Tibial artery (tissue), 4 donors: ENCODE results near the gene CRYGB.
A peak's percentile ranks its signal among the peaks of the same experiment; 100 is the strongest.

Experiments
- DNase-seq, 2 donors: peaks; one replicate each; pipeline ENCODE4 v3.0.0-alpha.2; 2019
- H3K27ac ChIP-seq, 2 donors: fragments of 200-600 bp; sonication (generic) in 1 of 2; 1 replicate in 1 of 2; 2 replicates in 1 of 2; pipeline ENCODE4 v1.5.1; 2018 to 2019; ENCODE audit warnings: mild to moderate bottlenecking in 1 of 2
- H3K27me3 ChIP-seq, 2 donors: fragments of 200-600 bp; sonication (generic) in 1 of 2; one replicate each; pipeline versions ENCODE4 v1.5.1 to v1.6.0; 2016 to 2019
- H3K36me3 ChIP-seq, 3 donors: fragments of 200-600 bp; sonication (generic) in 2 of 3; one replicate each; pipeline ENCODE4 v1.5.1; 2016 to 2019; ENCODE audit warnings: mild to moderate bottlenecking in 2 of 3
- H3K4me1 ChIP-seq, 4 donors: fragments of 200-600 bp; sonication (generic) in 2 of 4; 1 replicate in 3 of 4; 2 replicates in 1 of 4; pipeline ENCODE4 v1.5.1; 2016 to 2019
- H3K4me3 ChIP-seq, 2 donors: fragments of 200-600 bp; sonication (generic) in 1 of 2; 1 replicate in 1 of 2; 2 replicates in 1 of 2; pipeline ENCODE4 v1.5.1; 2018 to 2019; ENCODE audit warnings: mild to moderate bottlenecking in 2 of 2
- H3K9me3 ChIP-seq, 3 donors: fragments of 200-600 bp; sonication (generic) in 1 of 3; one replicate each; pipeline ENCODE4 v1.5.1; 2016 to 2019
- CTCF ChIP-seq, 2 experiments: fragments of 200-600 bp in 1 of 2; fragments of 450-650 bp in 1 of 2; IDR thresholded peaks; one replicate each; pipeline ENCODE4 v1.5.1; 2017 to 2019; ENCODE audit warnings: antibody characterized with exemption in 2 of 2, mild to moderate bottlenecking in 1 of 2, moderate library complexity in 1 of 2
- intact Hi-C: fragments of 100-400 bp; cut with DNase I; formaldehyde crosslinking; loops from one replicate; pipeline ENCODE4 v1.15.0; 2023; ENCODE audit warnings: low total_unique reads

The CRYGB gene

GRCh38 chr2:208179028-208179609 lies 33.2 kb upstream of the CRYGB start:
- Histone ChIP-seq H3K27ac (no peak overlapping the region), H3K9me3 (no peaks in the 10 kb centered on the region), H3K4me1 (no peaks in the 10 kb centered on the region), H3K4me3 (no peak overlapping the region), H3K36me3 (no peaks in the 10 kb centered on the region), H3K27me3 (no peaks in the 10 kb centered on the region)
- no peak for DNase-seq
- no peak for TF ChIP-seq CTCF (IDR thresholded peaks at IDR 0.05)
- intact Hi-C loops: loop anchor here (10.0 kb wide), 1 partner anchor 76 kb away; the partner anchor contains the start of gene IDH1

GRCh38 chr2:208175840-208176153 lies 29.8 kb upstream of the CRYGB start:
- no peak for DNase-seq
- Histone ChIP-seq H3K27ac (no peak overlapping the region), H3K4me1 (no peaks in the 10 kb centered on the region), H3K27me3 (no peaks in the 10 kb centered on the region), H3K4me3 (no peak overlapping the region), H3K9me3 (no peaks in the 10 kb centered on the region), H3K36me3 (no peaks in the 10 kb centered on the region)
- intact Hi-C loops: loop anchor here (10.0 kb wide), 1 partner anchor 79 kb away; the partner anchor contains the start of gene IDH1
- no peak for TF ChIP-seq CTCF (IDR thresholded peaks at IDR 0.05)

GRCh38 chr2:208175069-208175839 lies 29.3 kb upstream of the CRYGB start:
- H3K36me3 ChIP-seq: no peaks in the 10 kb centered on the region
- no peak overlapping the region for H3K27ac ChIP-seq
- intact Hi-C loops: loop anchor here (10.0 kb wide), 1 partner anchor 80 kb away; the partner anchor contains the start of gene IDH1
- TF ChIP-seq CTCF (IDR thresholded peaks at IDR 0.05): peak; percentile 72 to 90
- DNase-seq: peak; percentile 80 to 86
- no peaks in the 10 kb centered on the region for H3K27me3 ChIP-seq
- no peaks in the 10 kb centered on the region for H3K9me3 ChIP-seq
- H3K4me3 ChIP-seq: no peak overlapping the region
- H3K4me1 ChIP-seq: no peaks in the 10 kb centered on the region

- H3K36me3 ChIP-seq: no peaks in the 10 kb centered on the region
- no peak for DNase-seq
- no peak overlapping the region for H3K4me3 ChIP-seq
- no peaks in the 10 kb centered on the region for H3K27me3 ChIP-seq
- H3K9me3 ChIP-seq: no peaks in the 10 kb centered on the region
- TF ChIP-seq CTCF (IDR thresholded peaks at IDR 0.05): no peak
- H3K27ac ChIP-seq: no peak overlapping the region
- no peaks in the 10 kb centered on the region for H3K4me1 ChIP-seq
- intact Hi-C loops: loop anchor here (10.0 kb wide), 1 partner anchor 81 kb away; the partner anchor contains the start of gene IDH1
Measured at GRCh38 chr2:208174144-208174543, 28.2 kb upstream of the CRYGB start.

GRCh38 chr2:208172125-208172524 lies 26.2 kb upstream of the CRYGB start:
- Histone ChIP-seq H3K36me3 (no peaks in the 10 kb centered on the region), H3K27me3 (no peaks in the 10 kb centered on the region), H3K4me1 (no peaks in the 10 kb centered on the region), H3K27ac (no peak overlapping the region), H3K4me3 (no peak overlapping the region), H3K9me3 (no peaks in the 10 kb centered on the region)
- peak in 1 of 2 donors; percentile 26 for DNase-seq
- intact Hi-C loops: loop anchor here (10.0 kb wide), 1 partner anchor 83 kb away; the partner anchor contains the start of gene IDH1
- TF ChIP-seq CTCF (IDR thresholded peaks at IDR 0.05): no peak
